ENCODE data around the gene CHST11.

GRCh38 chr12:104427547-104427938 is 29.2 kb upstream of the CHST11 start:
- TF ChIP-seq CTCF (conservative IDR thresholded peaks at IDR 0.05; ENCODE audit: low read depth, low read length) (no peak), RCOR1 (IDR thresholded peaks at IDR 0.05; ENCODE audit: insufficient replicate concordance, low read length) (no peak), RAD21 (IDR thresholded peaks at IDR 0.05; ENCODE audit: low read length) (no peak)
- TF ChIP-seq, protein P1, sequence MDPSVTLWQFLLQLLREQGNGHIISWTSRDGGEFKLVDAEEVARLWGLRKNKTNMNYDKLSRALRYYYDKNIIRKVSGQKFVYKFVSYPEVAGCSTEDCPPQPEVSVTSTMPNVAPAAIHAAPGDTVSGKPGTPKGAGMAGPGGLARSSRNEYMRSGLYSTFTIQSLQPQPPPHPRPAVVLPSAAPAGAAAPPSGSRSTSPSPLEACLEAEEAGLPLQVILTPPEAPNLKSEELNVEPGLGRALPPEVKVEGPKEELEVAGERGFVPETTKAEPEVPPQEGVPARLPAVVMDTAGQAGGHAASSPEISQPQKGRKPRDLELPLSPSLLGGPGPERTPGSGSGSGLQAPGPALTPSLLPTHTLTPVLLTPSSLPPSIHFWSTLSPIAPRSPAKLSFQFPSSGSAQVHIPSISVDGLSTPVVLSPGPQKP (IDR thresholded peaks at IDR 0.05; ENCODE audit: borderline replicate concordance, low read depth, low read length): no peak
